ENCODE data around the gene EML1.

EML1 gene

GRCh38 chr14:99791476-99792209 lies 1.6 kb upstream of the EML1 start:
- ATAC-seq (replicated peaks; ENCODE audit: extremely low read depth, poor library complexity, severe bottlenecking) (no peak), DNase-seq (ENCODE audit: low spot score in 2 of 2) (no peak)
- Mint-ChIP-seq H3K27me3 (peaks cover 2% of the 10 kb centered on the region), H3K4me1 (peaks cover 8% of the 10 kb centered on the region), H3K27ac (ENCODE audit: low read depth) (no peak overlapping the region), H3K36me3 (ENCODE audit: insufficient read depth) (peaks cover 3% of the 10 kb centered on the region), H3K4me3 (no peak overlapping the region), H3K9me3 (no peaks in the 10 kb centered on the region)

GRCh38 chr14:99792210-99792535 lies 1.0 kb upstream of the EML1 start:
- Mint-ChIP-seq H3K27me3 (peaks cover 7% of the 10 kb centered on the region), H3K9me3 (no peaks in the 10 kb centered on the region), H3K36me3 (ENCODE audit: insufficient read depth) (peaks cover 3% of the 10 kb centered on the region), H3K27ac (ENCODE audit: low read depth) (peak overlapping the region; percentile 36), H3K4me3 (peak overlapping the region; percentile 72), H3K4me1 (peaks cover 8% of the 10 kb centered on the region)
- ATAC-seq (replicated peaks; ENCODE audit: extremely low read depth, poor library complexity, severe bottlenecking), result no peak
- DNase-seq (ENCODE audit: low spot score in 2 of 2), result no peak

- no peaks in the 10 kb centered on the region for H3K9me3 Mint-ChIP-seq
- H3K27me3 Mint-ChIP-seq, result peaks cover 12% of the 10 kb centered on the region
- peaks cover 3% of the 10 kb centered on the region for H3K36me3 Mint-ChIP-seq (ENCODE audit: insufficient read depth)
- peaks cover 8% of the 10 kb centered on the region for H3K4me1 Mint-ChIP-seq
- ATAC-seq (replicated peaks; ENCODE audit: extremely low read depth, poor library complexity, severe bottlenecking) (no peak), DNase-seq (ENCODE audit: low spot score in 2 of 2) (no peak)
- H3K4me3 Mint-ChIP-seq, result peak overlapping the region; percentile 72
- H3K27ac Mint-ChIP-seq (ENCODE audit: low read depth), result peak overlapping the region; percentile 36
Measured at GRCh38 chr14:99792551-99793212, 531 bp upstream of the EML1 start.

GRCh38 chr14:99794151-99794780 lies 1.1 kb downstream of the EML1 start:
- DNase-seq (ENCODE audit: low spot score in 2 of 2), result no peak
- H3K36me3 Mint-ChIP-seq (ENCODE audit: insufficient read depth), result peaks cover 3% of the 10 kb centered on the region
- H3K4me1 Mint-ChIP-seq, result peaks cover 8% of the 10 kb centered on the region
- peaks cover 22% of the 10 kb centered on the region for H3K27me3 Mint-ChIP-seq
- H3K4me3 Mint-ChIP-seq, result peak overlapping the region; percentile 50
- no peak overlapping the region for H3K27ac Mint-ChIP-seq (ENCODE audit: low read depth)
- H3K9me3 Mint-ChIP-seq, result no peaks in the 10 kb centered on the region
- no peak for ATAC-seq (replicated peaks; ENCODE audit: extremely low read depth, poor library complexity, severe bottlenecking)

GRCh38 chr14:99795046-99795445 lies 1.8 kb downstream of the EML1 start:
- H3K36me3 Mint-ChIP-seq (ENCODE audit: insufficient read depth), result peaks cover 3% of the 10 kb centered on the region
- H3K27me3 Mint-ChIP-seq, result peaks cover 22% of the 10 kb centered on the region
- peak overlapping the region; percentile 25 for H3K4me3 Mint-ChIP-seq
- peaks cover 8% of the 10 kb centered on the region for H3K4me1 Mint-ChIP-seq
- no peak overlapping the region for H3K27ac Mint-ChIP-seq (ENCODE audit: low read depth)
- DNase-seq (ENCODE audit: low spot score in 2 of 2) (no peak), ATAC-seq (replicated peaks; ENCODE audit: extremely low read depth, poor library complexity, severe bottlenecking) (no peak)
- H3K9me3 Mint-ChIP-seq, result no peaks in the 10 kb centered on the region

- Mint-ChIP-seq H3K9me3 (no peaks in the 10 kb centered on the region), H3K36me3 (ENCODE audit: insufficient read depth) (peaks cover 3% of the 10 kb centered on the region), H3K27ac (ENCODE audit: low read depth) (no peak overlapping the region), H3K4me3 (no peak overlapping the region), H3K4me1 (no peaks in the 10 kb centered on the region), H3K27me3 (peaks cover 40% of the 10 kb centered on the region)
- ATAC-seq (replicated peaks; ENCODE audit: extremely low read depth, poor library complexity, severe bottlenecking) (no peak), DNase-seq (ENCODE audit: low spot score in 2 of 2) (no peak)
Measured at GRCh38 chr14:99797231-99797630, 4.0 kb downstream of the EML1 start.

- ATAC-seq (replicated peaks; ENCODE audit: extremely low read depth, poor library complexity, severe bottlenecking) (no peak), DNase-seq (ENCODE audit: low spot score in 2 of 2) (no peak)
- H3K4me3 Mint-ChIP-seq, result no peak overlapping the region
- no peaks in the 10 kb centered on the region for H3K9me3 Mint-ChIP-seq
- peaks cover 64% of the 10 kb centered on the region for H3K27me3 Mint-ChIP-seq
- H3K36me3 Mint-ChIP-seq (ENCODE audit: insufficient read depth), result no peaks in the 10 kb centered on the region
- H3K27ac Mint-ChIP-seq (ENCODE audit: low read depth), result no peak overlapping the region
- no peaks in the 10 kb centered on the region for H3K4me1 Mint-ChIP-seq
Measured at GRCh38 chr14:99800781-99801180, 7.6 kb downstream of the EML1 start.

- DNase-seq (ENCODE audit: low spot score in 2 of 2) (no peak), ATAC-seq (replicated peaks; ENCODE audit: extremely low read depth, poor library complexity, severe bottlenecking) (no peak)
- H3K9me3 Mint-ChIP-seq, result no peaks in the 10 kb centered on the region
- no peak overlapping the region for H3K4me3 Mint-ChIP-seq
- no peaks in the 10 kb centered on the region for H3K36me3 Mint-ChIP-seq (ENCODE audit: insufficient read depth)
- no peak overlapping the region for H3K27ac Mint-ChIP-seq (ENCODE audit: low read depth)
- H3K27me3 Mint-ChIP-seq, result peaks cover 65% of the 10 kb centered on the region
- no peaks in the 10 kb centered on the region for H3K4me1 Mint-ChIP-seq
Measured at GRCh38 chr14:99802301-99803105, 9.3 kb downstream of the EML1 start.

- DNase-seq (ENCODE audit: low spot score in 2 of 2) (no peak), ATAC-seq (replicated peaks; ENCODE audit: extremely low read depth, poor library complexity, severe bottlenecking) (no peak)
- Mint-ChIP-seq H3K27ac (ENCODE audit: low read depth) (no peak overlapping the region), H3K9me3 (no peaks in the 10 kb centered on the region), H3K4me3 (no peak overlapping the region), H3K36me3 (ENCODE audit: insufficient read depth) (no peaks in the 10 kb centered on the region), H3K27me3 (peaks cover 65% of the 10 kb centered on the region), H3K4me1 (no peaks in the 10 kb centered on the region)
Measured at GRCh38 chr14:99803106-99803775, 10.0 kb downstream of the EML1 start.

GRCh38 chr14:99803803-99804202 lies 10.6 kb downstream of the EML1 start:
- no peaks in the 10 kb centered on the region for H3K36me3 Mint-ChIP-seq (ENCODE audit: insufficient read depth)

GRCh38 chr14:99805757-99806439 lies 12.7 kb downstream of the EML1 start:
- Mint-ChIP-seq H3K27ac (ENCODE audit: low read depth) (no peak overlapping the region), H3K27me3 (peaks cover 81% of the 10 kb centered on the region), H3K4me1 (no peaks in the 10 kb centered on the region), H3K36me3 (ENCODE audit: insufficient read depth) (no peaks in the 10 kb centered on the region), H3K9me3 (no peaks in the 10 kb centered on the region), H3K4me3 (no peak overlapping the region)
- ATAC-seq (replicated peaks; ENCODE audit: extremely low read depth, poor library complexity, severe bottlenecking) (no peak), DNase-seq (ENCODE audit: low spot score in 2 of 2) (no peak)

More at GRCh38 chr14:99803803-99804202, 10.6 kb downstream of the EML1 start:
- ATAC-seq (replicated peaks; ENCODE audit: extremely low read depth, poor library complexity, severe bottlenecking) (no peak), DNase-seq (ENCODE audit: low spot score in 2 of 2) (no peak)
- H3K4me3 Mint-ChIP-seq, result no peak overlapping the region
- H3K4me1 Mint-ChIP-seq, result no peaks in the 10 kb centered on the region
- H3K27me3 Mint-ChIP-seq, result peaks cover 67% of the 10 kb centered on the region
- H3K27ac Mint-ChIP-seq (ENCODE audit: low read depth), result no peak overlapping the region
- H3K9me3 Mint-ChIP-seq, result no peaks in the 10 kb centered on the region

GRCh38 chr14:99806836-99807235 lies 13.6 kb downstream of the EML1 start:
- Mint-ChIP-seq H3K9me3 (no peaks in the 10 kb centered on the region), H3K27me3 (peaks cover 79% of the 10 kb centered on the region), H3K27ac (ENCODE audit: low read depth) (no peak overlapping the region), H3K4me1 (no peaks in the 10 kb centered on the region), H3K36me3 (ENCODE audit: insufficient read depth) (no peaks in the 10 kb centered on the region), H3K4me3 (no peak overlapping the region)
- no peak for ATAC-seq (replicated peaks; ENCODE audit: extremely low read depth, poor library complexity, severe bottlenecking)
- no peak for DNase-seq (ENCODE audit: low spot score in 2 of 2)

Data from central memory CD8-positive, alpha-beta T cell (primary cell).